ENCODE results near the gene WDR4.

- TF ChIP-seq POLR2A (IDR thresholded peaks at IDR 0.05) (no peak), CTCF (IDR thresholded peaks at IDR 0.05) (no peak)
These were observed 51.8 kb downstream of the WDR4 start for GRCh38 chr21:42827588-42827987.
